ENCODE measurements around the gene POU2F1. TPM values are rescaled to one million over a fixed set of nuclear protein-coding genes. Genes with fewer than 3 reads are reported as not detected.

Gene POU2F1
- total and polyA plus RNA-seq, 2 experiments from 2014 or later = 38.8 to 66.1 TPM

- H3K4me2 ChIP-seq = no peak overlapping the region
- DNase-seq (ENCODE audit: low spot score) = peak; percentile 28
- H3K79me2 ChIP-seq (replicated peaks; ENCODE audit: insufficient read depth) = no peaks in the 10 kb centered on the region
- H3K36me3 ChIP-seq (ENCODE audit: insufficient read depth) = no peaks in the 10 kb centered on the region
- H3K36me3 Mint-ChIP-seq (ENCODE audit: low read depth) = no peaks in the 10 kb centered on the region
- ATAC-seq = peak; percentile 46
- no peaks in the 10 kb centered on the region for H3K27me3 ChIP-seq (ENCODE audit: insufficient read depth)
- H3K9me2 ChIP-seq (ENCODE audit: insufficient read depth) = no peaks in the 10 kb centered on the region
- H3K4me1 Mint-ChIP-seq = peaks cover 6% of the 10 kb centered on the region; the same call in 2 of the 3 replicates
- H3K4me3 ChIP-seq = no peak overlapping the region
- H3K4me1 ChIP-seq (ENCODE audit: insufficient read depth) = 0 out of 2 replicates have a peak, but pooled peaks cover 5% of the 10 kb centered on the region
- no peak overlapping the region for H3K27ac Mint-ChIP-seq
- H3K27me3 Mint-ChIP-seq (ENCODE audit: insufficient read depth, low read depth, poor library complexity) = peaks cover 10% of the 10 kb centered on the region
- TF ChIP-seq ZNF462 (CRISPR knock-in tag; IDR thresholded peaks at IDR 0.05) (no peak), EZH2 (IDR thresholded peaks at IDR 0.05; ENCODE audit: low read depth, unreplicated experiment) (no peak), ZNF331 (CRISPR knock-in tag; IDR thresholded peaks at IDR 0.05; ENCODE audit: low read depth) (no peak), ETS1 (IDR thresholded peaks at IDR 0.05) (no peak), CREB1 (CRISPR knock-in tag; IDR thresholded peaks at IDR 0.05; ENCODE audit: low read depth) (no peak), EZH2phosphoT487 (IDR thresholded peaks at IDR 0.05; ENCODE audit: unreplicated experiment) (no peak), JUNB (IDR thresholded peaks at IDR 0.05; ENCODE audit: unreplicated experiment) (no peak), ZNF114 (CRISPR knock-in tag; IDR thresholded peaks at IDR 0.05) (no peak), REST (IDR thresholded peaks at IDR 0.05; ENCODE audit: unreplicated experiment) (no peak), POLR2AphosphoS5 (IDR thresholded peaks at IDR 0.05; ENCODE audit: low read depth) (no peak), NANOG (IDR thresholded peaks at IDR 0.05; ENCODE audit: borderline replicate concordance) (no peak)
- H3F3A ChIP-seq (replicated peaks; ENCODE audit: low read depth) = no peaks in the 10 kb centered on the region
- H3K27ac ChIP-seq (ENCODE audit: low read depth) = no peak overlapping the region
- no peak overlapping the region for H3K4me3 Mint-ChIP-seq
- no peaks in the 10 kb centered on the region for H3K9me3 Mint-ChIP-seq
- peak overlapping the region; percentile 56; the same call in 1 of the 2 replicates for H2AFZ ChIP-seq
- no peaks in the 10 kb centered on the region for H4K20me1 ChIP-seq (replicated peaks; ENCODE audit: insufficient read depth)
Observed at GRCh38 chr1:167447521-167448136, 226.9 kb downstream of the POU2F1 start.
